GM19238 (cell line): ENCODE data around the gene CBX1.
A peak's percentile ranks its signal among the peaks of the same experiment; 100 is the strongest.
"Not testable (repeated sequence)": the region's sequence is repeated elsewhere in the genome, so short reads cannot be mapped to it uniquely, and the experiment has no call there.

Experiments
- DNase-seq: peaks from one replicate; pipeline ENCODE4 v3.0.0; 2011; ENCODE audit warnings: low spot score; ENCODE audit not compliant: insufficient read length

CBX1 gene

DNA sequence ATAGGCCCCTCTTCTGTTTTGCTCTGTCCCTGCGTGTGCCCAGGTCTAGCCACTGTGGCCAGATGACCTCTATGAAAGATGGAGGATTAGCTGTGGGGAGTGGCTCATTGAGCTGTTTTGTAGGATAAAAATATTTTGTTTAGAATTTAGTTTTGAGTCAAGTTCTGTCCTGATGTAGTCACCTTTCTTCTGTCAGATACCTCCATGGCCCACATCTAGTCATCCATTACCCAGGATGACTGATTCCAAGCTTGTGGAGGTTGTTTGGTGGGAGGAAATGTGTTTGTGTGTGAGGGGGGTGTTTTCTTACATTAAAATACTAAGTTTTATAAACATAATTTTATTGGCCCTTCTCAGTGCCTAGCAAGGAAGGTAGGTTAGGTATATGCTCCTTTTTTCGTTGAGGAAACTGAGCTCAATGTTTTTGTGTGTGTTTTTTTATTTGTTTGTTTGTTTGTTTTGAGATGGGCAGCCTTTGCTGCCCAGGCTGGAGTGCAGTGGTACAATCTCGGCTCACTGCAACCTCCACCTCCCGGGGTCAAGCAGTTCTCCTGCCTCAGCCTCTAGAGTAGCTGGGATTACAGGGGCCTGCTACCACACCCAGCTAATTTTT, 22.6 kb upstream of the CBX1 start:
- DNase-seq = no peak

DNA sequence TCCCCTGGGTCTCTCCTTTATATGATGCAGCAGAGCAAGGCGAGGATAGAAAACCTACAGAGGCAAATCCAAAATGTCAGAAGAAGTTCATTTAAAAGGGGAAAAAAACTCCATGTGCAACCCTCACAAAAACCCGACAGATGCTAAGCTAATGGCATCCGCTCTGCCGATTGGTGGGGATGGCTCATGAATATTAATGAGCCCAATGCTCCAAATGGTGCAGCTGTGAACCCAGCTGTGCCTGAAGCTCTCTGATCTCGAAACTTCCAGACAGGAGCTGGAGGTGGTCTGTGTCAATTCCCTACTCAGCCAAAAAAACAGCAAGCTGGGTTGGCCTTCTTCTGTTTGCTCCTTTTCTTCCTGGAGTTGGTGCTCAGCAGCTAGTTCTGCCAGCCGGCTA, 21.8 kb upstream of the CBX1 start:
- no peak for DNase-seq

DNA sequence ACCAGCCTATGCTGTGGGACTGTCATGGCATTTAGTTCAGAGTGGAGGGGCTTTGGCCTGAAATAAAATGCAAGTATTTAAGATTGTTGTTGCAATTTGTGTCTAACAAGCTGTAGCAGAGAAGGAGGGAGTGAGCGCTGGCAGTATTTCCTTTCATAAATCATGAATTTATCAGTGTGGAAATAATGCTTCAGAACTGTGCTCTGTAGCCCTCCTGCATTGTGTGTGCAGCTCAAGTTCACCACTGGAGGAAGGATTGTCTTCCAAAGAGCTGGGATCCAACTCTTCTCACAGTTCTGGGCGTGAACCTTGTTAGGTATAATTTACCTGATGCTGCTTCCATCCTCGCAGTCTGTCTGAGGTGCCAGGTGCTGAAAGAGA, 21.4 kb upstream of the CBX1 start:
- no peak for DNase-seq

DNA sequence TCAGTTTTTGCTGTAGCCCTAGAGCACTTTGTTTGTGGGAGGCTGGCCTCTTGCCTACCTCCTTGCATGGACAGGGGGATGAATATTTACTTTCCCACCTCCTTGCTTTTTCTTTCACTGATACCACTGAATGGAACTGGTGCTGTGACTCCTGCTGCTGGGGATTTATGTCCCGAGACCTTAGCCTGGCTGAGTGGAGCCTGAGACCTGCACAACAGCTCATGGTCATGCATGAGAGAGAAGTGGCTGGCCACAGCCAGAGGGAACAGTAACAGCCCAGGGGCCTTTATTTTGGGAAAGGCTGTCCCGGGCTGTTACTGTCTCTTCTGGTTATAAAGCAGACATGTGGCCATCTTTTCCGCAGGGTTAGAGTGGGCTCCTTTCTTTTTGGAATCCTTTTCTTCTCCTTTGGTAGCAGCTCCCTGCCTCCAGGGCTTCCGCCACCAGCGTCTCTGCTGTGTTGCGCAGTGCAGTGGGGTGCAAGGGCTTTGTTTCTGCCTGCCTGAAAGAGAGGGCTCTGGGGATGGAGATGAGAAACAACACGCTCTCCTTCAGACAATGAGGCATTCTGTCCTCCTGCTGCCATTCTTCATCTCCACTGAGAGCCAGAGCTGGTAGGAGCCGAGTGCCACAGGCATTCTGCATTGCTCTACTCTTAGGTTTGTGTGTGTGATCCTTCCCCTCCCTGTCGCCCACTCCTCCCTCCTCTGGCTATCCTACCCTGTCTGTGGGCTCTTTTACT, 20.8 kb upstream of the CBX1 start:
- no peak for DNase-seq

DNA sequence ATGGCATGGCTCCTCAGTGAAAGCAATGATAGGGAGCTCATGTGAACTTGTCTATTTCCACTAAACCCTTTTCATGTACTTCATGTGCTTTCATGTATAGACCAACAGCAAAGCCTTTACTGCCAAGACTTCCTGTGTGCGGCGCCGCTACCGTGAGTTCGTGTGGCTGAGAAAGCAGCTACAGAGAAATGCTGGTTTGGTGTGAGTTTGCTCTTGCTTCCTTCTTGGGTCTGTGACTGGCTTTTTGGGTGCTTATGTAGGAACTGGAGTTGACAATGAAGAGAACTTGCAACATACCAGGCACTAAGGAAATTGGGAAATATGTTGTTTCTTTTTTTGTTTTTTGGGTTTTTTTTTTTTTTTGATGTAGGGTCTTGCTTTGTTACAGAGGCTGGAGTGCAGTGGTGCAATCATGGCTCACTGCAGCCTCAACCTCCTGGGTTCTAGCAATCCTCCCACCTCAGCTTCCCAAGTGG, 12.0 kb upstream of the CBX1 start:
- peak; percentile 14 for DNase-seq

DNA sequence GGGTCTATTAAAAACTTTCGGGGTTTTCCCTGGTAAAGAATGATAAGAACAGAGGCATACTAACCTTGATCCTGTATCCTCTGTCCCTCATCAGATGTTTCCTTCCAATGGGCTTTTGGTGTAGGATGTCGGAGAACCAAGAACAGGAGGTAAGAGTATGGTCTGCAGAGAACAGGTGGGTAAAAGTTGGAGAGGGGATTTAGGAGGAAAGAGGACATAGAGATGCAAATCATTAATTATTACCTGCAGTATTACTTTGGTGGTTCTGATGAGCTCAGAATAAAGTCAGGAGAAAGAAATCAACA, 10.6 kb upstream of the CBX1 start:
- DNase-seq = no peak

DNA sequence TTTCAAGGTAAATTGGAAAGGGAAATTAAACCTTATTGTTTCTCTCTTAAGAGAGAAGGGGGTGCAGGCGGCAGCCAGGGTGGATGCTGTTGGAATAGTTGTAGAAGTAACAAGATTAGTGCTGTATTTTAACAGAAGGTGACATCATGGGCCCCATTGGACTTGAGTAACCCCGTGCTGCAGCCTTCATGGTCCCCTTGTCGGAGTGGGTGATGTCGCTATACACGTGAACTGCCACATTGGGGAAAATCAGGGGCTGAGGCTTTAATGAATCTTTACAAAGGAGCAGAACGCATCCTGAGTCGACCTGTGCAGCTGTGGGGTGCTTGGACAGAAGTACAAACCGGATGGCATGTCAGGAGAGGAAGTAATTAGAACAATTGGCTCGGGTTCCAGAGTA, 9.5 kb upstream of the CBX1 start:
- DNase-seq = no peak

DNA sequence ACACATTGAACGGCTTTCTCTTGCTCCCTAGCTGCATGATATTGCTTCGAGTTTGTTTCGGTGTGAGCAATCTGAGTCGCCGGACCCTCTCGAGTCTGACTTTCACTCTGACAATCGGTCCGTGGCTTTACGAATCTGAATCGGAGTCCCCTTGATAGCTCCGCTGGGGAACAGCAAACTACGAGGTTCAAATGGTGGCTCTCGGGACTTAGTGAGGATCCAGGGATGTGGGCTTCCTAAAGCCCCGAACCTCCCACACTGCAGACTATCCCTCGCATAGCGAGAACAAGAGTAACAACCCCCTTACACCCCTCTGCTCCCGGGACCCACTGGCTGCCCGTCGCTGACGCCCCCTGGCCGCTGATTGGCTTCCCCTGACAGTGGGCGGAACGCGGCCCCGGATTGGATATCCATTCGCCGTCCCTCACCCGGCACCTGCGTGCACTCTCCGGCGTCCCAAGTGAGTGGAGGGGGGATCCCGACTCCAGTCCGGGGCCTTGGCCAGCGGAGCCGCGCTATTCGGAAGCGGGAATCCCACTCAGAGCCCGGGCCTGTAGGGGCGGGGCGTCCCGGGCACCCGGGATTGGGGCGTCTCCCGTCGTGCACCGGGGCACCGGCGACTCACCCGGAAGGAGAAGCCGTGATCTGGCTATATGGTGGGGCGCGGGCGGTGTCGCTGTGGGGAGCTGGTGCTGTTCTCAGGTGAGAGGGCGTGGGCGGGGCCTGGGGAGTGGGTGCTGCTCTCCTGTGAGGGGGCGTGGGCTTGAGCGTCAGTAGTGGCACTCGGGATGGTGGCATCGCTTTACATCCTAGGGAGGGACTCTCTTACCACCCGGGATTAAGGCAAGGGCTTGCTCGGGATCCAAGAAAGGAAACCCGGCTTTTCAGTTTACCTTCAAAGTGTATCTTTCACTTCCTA, 6.1 kb upstream of the CBX1 start, which contains the start of gene SNX11:
TSS of gene SNX11 (plus strand) at position 630 of the 919 bp plus-strand sequence. CDS start 4,278 bp downstream, outside the sequence.
- peak; percentile 67 for DNase-seq

DNA sequence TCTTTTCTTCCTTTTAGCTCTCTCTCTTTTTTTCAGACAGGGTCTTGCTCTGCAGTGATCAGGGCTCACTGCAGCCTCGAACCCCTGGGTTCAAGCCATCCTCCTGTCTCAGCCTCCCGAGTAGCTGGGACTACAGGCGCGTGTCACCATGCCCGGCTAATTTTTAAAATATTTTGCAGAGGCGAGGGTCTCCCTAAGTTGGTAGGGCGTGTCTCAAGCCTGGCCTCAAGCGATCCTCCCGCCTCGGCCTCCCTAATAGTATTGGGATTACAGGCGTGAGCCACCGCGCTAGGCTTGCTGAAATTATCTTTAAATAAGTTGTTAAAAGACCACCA, 5.5 kb upstream of the CBX1 start:
- DNase-seq = no peak

DNA sequence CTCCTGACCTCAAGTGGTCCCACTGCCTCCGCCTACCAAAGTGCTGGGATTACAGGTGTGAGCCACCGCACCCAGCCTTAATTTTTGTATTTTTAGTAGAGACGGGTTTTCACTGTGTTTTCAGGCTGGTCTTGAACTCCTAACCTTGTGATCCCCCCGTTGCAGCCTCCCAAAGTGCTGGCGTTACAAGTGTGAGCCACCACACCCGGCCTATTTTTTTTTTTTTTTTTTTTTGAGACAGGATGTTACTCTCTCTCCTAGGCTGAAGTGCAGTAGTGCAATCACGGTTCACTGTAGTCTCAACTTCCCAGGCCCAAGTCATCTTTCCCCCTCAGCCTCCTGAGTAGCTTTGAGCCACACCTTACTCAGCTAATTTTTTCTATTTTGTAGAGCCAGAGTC, 3.2 kb upstream of the CBX1 start:
- no peak for DNase-seq

DNA sequence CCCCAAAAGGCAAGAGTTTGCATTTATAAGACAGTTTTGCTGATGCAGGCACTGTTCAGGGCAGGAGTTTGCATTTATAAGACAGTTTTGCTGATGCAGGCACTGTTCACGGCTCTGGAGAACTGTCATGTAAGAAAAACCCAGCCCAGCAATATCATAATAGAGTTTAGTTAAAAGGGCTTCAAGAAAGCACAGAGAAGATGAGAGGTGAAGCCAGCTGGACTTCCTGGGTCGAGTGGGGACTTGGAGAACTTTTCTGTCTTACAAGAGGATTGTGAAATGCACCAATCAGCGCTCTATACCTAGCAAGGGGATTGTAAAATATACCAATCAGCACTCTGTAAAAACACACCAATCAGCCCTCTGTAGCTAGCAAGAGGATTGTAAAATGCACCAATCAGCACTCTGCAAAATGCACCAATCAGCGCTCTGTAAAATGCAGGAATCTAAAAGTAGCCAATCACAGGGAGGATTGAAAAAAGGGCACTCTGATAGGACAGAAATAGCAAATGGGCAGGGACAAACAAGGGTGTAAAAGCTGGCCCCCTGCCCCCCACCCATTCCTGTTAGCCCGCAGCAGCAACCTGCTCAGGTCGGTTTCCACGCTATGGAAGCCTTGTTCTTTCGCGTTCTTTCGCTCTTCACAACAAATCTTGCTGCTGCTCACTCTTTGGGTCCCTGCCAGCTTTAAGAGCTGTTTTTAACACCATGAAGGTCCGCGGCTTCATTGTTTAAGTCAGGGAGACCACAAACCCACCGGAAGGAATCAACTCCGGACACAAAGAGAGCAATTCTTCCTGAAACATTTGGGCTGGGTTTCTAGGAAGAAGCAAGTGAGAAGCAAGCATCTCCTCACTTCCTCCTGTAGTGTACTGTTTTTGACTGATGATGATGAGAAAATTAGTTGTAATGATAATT, 1.8 kb upstream of the CBX1 start:
- no peak for DNase-seq

DNA sequence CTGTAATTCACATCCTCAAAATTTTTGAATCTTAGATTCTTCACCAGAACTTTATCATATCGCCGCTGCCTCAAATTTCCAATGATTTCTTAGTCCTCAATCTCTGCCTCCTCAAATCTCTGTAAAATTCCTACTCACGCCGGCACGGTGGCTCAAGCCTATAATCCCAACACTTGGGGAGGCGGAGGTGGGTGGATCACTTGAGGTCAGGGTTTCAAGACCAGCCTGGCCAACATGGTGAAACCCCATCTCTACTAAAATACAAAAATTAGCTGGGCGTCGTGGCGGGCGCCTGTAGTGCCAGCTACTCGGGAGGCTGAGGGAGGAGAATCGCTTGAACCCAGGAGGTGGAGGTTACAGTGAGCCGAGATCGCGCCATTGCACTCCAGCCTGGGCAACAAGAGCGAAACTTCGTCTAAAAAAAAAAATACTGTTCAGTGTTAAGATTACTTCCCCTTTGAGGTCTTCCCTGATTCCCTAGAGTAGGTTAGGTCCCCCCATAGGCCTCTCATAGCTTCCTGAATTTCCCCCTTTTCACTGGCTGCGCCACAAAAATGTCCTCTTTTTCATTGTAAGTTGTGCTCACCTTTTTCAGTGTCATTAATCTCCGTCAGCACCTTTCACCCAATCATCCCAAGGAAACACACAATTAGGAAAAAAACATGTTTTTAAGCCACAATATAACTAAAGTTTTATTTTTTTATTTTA, 919 bp upstream of the CBX1 start:
- DNase-seq = no peak

DNA sequence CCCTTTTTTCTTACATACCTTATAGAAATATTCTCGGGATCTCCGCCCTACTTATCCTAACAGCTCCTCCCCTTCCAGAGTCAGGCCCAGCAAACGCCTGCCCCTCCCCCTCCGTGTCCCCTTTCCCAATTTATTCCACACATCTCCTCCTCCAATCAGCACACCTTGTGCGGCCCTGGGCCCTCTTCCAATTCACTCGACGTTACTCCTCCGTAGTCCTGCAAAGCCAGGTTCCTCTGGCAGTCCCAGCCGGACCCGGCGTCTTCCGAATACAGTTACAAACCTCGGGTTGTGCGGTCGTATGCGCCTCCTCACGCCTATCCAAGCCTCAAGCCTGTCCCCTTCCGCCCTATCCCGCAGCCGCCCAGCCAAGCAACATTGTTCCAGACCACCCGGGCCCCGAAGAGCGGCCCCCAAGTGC, 677 bp downstream of the CBX1 start:
- DNase-seq = no peak

DNA sequence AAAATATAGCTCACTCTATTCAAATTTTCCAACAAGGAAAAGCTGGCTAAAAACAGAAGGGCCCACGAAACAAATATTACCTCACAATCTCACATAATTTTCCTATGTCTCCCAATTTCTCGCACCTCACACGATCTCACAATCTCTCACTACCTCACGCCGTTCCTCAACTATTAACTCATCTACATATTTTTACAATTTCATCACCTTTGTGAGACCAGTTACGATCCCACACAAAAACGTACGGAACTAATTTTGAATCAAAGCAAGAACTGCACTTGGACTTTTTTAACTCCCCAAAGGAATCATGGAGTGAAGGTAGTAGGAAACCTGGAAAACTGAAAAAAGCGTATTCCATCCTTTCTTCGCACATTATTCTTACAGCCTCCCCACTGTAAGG, 1.1 kb downstream of the CBX1 start:
- DNase-seq = no peak

DNA sequence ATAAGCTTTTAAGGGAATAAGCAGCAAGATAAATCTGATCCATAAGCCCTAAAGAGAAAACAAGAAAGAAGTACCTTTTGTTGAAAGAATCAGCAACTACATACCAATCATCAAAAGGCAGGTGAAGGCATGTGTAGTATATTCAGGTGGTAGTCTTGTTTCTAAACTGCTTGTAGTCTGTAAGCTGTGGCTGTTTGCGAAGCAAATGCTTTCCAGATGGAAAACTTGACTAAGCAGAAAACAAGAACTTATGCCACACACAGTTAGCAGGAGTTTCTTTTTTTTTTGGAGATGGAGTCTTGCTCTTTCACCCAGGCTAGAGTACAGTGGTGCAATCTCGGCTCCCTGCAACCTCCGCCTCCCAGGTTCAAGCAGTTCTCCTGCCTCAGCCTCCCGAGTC, 5.7 kb downstream of the CBX1 start:
- DNase-seq = no peak

DNA sequence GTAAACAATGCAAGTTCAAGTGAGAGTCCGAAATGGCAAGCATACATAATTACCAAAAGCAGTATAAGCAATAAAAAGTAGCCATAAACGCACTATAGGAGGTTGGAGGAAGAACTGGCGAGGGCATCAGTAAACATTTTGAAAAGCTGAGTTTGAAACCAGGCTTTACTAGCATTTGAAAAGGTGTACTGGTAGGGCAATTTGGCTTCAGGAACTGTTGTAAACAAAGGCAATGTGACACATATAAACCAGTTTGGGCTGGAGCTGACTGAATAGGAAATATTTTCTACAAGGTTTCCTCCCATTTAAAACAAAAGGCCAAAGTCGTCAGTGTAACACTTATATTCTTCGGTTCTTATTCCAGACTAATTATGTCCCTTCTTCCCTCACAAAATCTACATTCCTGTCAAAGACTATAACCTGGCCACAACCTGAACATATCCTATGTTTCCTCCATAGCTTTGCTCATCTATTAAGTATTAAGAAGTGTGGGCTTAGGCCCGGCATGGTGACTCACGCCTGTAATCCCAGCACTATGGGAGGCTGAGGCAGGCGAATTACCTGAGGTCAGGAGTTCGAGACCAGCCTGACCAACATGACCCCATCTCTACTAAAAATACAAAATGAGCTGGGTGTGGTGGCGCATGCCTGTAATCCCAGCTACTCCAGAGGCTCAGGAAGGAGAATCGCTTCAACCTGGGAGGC, 7.8 kb downstream of the CBX1 start:
- DNase-seq = no peak

DNA sequence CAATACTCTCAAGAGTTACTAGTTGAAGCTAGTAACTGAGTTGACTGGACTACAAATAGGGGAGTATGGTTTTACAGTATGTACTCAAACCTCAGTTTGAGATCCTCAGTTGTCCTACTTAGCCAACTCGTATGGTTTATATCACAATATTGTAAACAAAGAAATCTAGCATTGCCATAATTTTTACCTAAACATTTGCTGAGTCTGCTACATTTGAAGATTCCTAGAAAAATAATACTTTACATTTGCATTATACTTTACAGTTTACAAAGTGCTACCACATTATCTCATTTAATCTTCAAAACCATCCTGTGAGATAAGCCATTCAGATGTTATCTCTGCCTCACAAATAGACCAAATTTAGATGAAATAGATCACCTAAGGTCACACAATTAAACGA, 16.3 kb downstream of the CBX1 start:
- DNase-seq = no peak

DNA sequence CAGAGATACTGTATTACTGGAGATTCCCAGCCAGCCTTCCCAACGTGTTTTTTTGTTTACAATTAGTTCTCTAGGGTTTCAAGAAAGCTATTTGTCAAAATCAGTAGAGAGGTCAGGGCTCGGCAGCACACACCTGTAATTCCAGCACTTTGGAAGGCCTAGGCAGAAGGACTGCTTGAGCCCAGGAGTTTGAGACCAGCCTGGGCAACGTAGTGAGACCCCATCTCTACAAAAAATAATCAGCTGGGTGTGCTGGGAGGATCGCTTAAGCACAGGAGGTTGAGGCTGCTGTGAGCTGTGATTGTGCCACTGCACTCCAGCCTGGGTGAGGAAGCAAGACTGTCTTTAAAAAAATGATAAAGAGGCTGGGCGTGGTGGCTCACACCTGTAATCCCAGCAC, 19.4 kb downstream of the CBX1 start:
- DNase-seq = no peak

DNA sequence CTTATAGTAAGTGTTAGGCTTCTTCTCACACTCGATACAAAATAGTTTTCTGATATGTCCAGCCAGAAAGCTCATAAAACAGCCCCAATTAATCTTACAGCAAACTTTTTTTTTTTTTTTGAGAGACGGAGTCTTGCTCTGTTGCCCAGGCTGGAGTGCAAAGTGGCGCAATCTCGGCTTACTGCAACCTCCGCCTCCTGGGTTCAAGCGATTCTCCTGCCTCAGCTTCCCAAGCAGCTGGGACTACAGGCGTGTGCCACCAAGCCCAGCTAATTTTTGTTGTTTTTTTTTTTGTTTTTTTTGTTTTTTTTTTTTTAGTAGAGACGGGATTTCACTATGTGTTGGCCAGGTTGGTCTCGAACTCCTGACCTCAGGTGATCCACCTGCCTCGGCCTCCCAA, 24.1 kb downstream of the CBX1 start:
- not testable (repeated sequence) for DNase-seq
